Caco-2 (cell line): ENCODE data around the gene HPX. TPM values are rescaled to one million over a fixed set of nuclear protein-coding genes. Genes with fewer than 3 reads are reported as not detected.

Experiments
- BruUV-seq: library from RNA; stranded (reverse); fragments of 400-500 nt; replicated peaks from 2 replicates; lab custom pipeline; 2021; lab: Mats Ljungman, UMichigan
- CTCF ChIA-PET: fragments of 300-600 bp; sonication (Branson Sonifier 250); formaldehyde crosslinking; loops from one replicate; lab custom pipeline; 2022; ENCODE audit warnings: antibody characterized with exemption; lab: Charles Lee
- POLR2A ChIA-PET: fragments of 300-600 bp; sonication (Branson Sonifier 250); formaldehyde crosslinking; loops from one replicate; lab custom pipeline; 2022; ENCODE audit warnings: antibody characterized with exemption; lab: Charles Lee
- DNase-seq, 2 experiments: peaks; one replicate each; pipeline versions ENCODE4 v3.0.0 to v3.0.0-alpha.2; 2020 to 2022
- H3K27me3 ChIP-seq: replicated peaks from 2 replicates; pipeline ENCODE4 v1.6.0; 2011; ENCODE audit warnings: low read length; ENCODE audit not compliant: control insufficient read depth, insufficient read depth
- H3K36me3 ChIP-seq: 2 replicates; pipeline ENCODE4 v1.5.1; 2011; ENCODE audit warnings: low read length; ENCODE audit not compliant: control insufficient read depth, insufficient read depth
- H3K4me1 ChIP-seq: fragments of 250-450 bp; sonication (Bioruptor Pico); 2 replicates; pipeline ENCODE4 v1.5.1; 2020; ENCODE audit warnings: mild to moderate bottlenecking
- H3K4me3 ChIP-seq: 2 replicates; pipeline ENCODE4 v1.5.1; 2011; ENCODE audit warnings: low read depth, mild to moderate bottlenecking, control low read depth, low read length
- H3K9me3 ChIP-seq: fragments of 250-450 bp; sonication (Bioruptor Pico); 2 replicates; pipeline ENCODE4 v1.5.1; 2020; ENCODE audit warnings: mild to moderate bottlenecking, moderate library complexity
- H3K27ac Mint-ChIP-seq: one replicate; pipeline ENCODE4 v1.8.0; 2022; ENCODE audit warnings: mixed read lengths; ENCODE audit not compliant: unreplicated experiment
- H3K27me3 Mint-ChIP-seq: one replicate; pipeline ENCODE4 v1.8.0; 2022; ENCODE audit warnings: mixed read lengths; ENCODE audit not compliant: insufficient read depth, unreplicated experiment
- H3K36me3 Mint-ChIP-seq: one replicate; pipeline ENCODE4 v1.8.0; 2022; ENCODE audit warnings: mild to moderate bottlenecking, mixed read lengths; ENCODE audit not compliant: insufficient read depth, unreplicated experiment
- H3K4me1 Mint-ChIP-seq: one replicate; pipeline ENCODE4 v1.8.0; 2022; ENCODE audit warnings: low read depth, mixed read lengths; ENCODE audit not compliant: unreplicated experiment
- H3K4me3 Mint-ChIP-seq: one replicate; pipeline ENCODE4 v1.8.0; 2022; ENCODE audit warnings: mild to moderate bottlenecking, moderate library complexity, mixed read lengths; ENCODE audit not compliant: unreplicated experiment
- H3K9me3 Mint-ChIP-seq: one replicate; pipeline ENCODE4 v1.8.0; 2022; ENCODE audit warnings: mixed read lengths; ENCODE audit not compliant: unreplicated experiment
- intact Hi-C: fragments of 100-400 bp; cut with micrococcal nuclease; formaldehyde crosslinking; loops from one replicate; pipeline ENCODE4 v1.10.0; 2022; ENCODE audit not compliant: unreplicated experiment
- total RNA-seq: library from RNA; stranded (reverse); gene quantifications from 2 replicates; pipeline ENCODE4 v1.2.3, GENCODE V29; 2022
- TF ChIP-seq, protein P1 (sequence below), 2 experiments: fragments of 200-600 bp in 1 of 2; IDR thresholded peaks; 1 replicate in 1 of 2; 2 replicates in 1 of 2; pipeline versions ENCODE4 v1.5.1 to v1.8.0; 2011 to 2022; ENCODE audit warnings: antibody characterized with exemption in 1 of 2, control low read depth in 1 of 2, inconsistent platforms in 1 of 2, low read depth in 1 of 2, low read length in 1 of 2, mild to moderate bottlenecking in 1 of 2, moderate library complexity in 1 of 2; ENCODE audit not compliant: insufficient read depth in 1 of 2, severe bottlenecking in 1 of 2, unreplicated experiment in 1 of 2

The HPX gene
- total RNA-seq, 1 experiment from 2014 or later: 10.7 TPM

DNA sequence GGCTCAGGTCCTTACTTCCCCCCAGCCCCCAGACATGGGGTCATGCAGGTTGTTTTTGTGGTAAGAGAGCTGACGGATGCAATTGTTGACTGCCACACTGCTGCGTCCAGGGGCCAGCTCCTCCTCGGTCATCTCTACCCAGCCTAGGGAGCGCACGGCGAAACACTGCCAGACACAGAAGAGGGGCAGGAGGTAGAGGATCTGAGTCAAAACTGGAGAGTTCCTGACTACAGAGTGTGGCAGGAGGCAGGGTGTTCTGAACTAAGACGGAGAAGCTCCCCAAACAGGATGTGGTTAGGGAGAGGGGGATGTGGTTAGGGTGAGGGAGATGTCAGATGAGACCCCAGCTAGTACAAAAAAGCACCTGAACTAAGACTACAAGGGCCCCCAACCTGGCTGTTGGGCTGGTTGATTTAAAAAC, 38.2 kb downstream of the HPX start:
- intact Hi-C loops: no loop called here
- ChIA-PET CTCF (no interaction called here), POLR2A (no interaction called here)
- TF ChIP-seq, protein P1, sequence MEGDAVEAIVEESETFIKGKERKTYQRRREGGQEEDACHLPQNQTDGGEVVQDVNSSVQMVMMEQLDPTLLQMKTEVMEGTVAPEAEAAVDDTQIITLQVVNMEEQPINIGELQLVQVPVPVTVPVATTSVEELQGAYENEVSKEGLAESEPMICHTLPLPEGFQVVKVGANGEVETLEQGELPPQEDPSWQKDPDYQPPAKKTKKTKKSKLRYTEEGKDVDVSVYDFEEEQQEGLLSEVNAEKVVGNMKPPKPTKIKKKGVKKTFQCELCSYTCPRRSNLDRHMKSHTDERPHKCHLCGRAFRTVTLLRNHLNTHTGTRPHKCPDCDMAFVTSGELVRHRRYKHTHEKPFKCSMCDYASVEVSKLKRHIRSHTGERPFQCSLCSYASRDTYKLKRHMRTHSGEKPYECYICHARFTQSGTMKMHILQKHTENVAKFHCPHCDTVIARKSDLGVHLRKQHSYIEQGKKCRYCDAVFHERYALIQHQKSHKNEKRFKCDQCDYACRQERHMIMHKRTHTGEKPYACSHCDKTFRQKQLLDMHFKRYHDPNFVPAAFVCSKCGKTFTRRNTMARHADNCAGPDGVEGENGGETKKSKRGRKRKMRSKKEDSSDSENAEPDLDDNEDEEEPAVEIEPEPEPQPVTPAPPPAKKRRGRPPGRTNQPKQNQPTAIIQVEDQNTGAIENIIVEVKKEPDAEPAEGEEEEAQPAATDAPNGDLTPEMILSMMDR (IDR thresholded peaks at IDR 0.05; ENCODE audit: insufficient read depth in 1 of 2, low read depth in 1 of 2, low read length in 1 of 2, severe bottlenecking in 1 of 2, unreplicated experiment in 1 of 2): no peak
- BruUV-seq: no TSS peak
- peaks cover 12% of the 10 kb centered on the region for H3K36me3 Mint-ChIP-seq
- Histone ChIP-seq H3K9me3 (no peaks in the 10 kb centered on the region), H3K4me3 (no peak overlapping the region), H3K4me1 (peaks cover 61% of the 10 kb centered on the region), H3K27me3 (no peaks in the 10 kb centered on the region), H3K36me3 (peaks cover 1% of the 10 kb centered on the region; the same call in 1 of the 2 replicates)
- H3K4me1 Mint-ChIP-seq: peaks cover 63% of the 10 kb centered on the region
- H3K27ac Mint-ChIP-seq: no peak overlapping the region
- no peaks in the 10 kb centered on the region for H3K9me3 Mint-ChIP-seq
- no peak for DNase-seq
- H3K4me3 Mint-ChIP-seq: no peak overlapping the region
- H3K27me3 Mint-ChIP-seq: no peaks in the 10 kb centered on the region

DNA sequence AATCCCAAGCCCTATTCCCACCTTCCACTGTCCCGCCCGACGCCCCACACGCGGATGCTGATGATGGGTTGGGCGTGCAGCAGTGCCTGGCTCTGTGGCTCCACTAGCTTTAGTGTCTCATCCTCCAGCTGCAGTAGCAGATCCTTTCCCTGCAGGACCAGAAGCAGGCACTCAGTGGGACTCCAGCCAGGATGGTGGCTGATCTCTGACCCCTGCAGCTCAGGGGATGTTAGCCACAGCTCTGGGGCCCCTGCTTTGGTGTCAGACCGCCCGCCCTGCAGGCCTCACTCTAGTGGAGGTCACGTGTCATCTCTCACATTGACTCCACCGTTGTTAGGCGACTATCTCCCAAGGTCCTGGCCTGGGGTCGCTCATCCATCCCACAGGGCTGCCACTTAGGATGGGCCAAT, 38.7 kb downstream of the HPX start:
- H3K4me1 ChIP-seq: peaks cover 61% of the 10 kb centered on the region
- H3K27ac Mint-ChIP-seq: no peak overlapping the region
- H3K9me3 Mint-ChIP-seq: no peaks in the 10 kb centered on the region
- peaks cover 1% of the 10 kb centered on the region; the same call in 1 of the 2 replicates for H3K36me3 ChIP-seq
- no TSS peak for BruUV-seq
- TF ChIP-seq, protein P1 (IDR thresholded peaks at IDR 0.05; ENCODE audit: insufficient read depth in 1 of 2, low read depth in 1 of 2, low read length in 1 of 2, severe bottlenecking in 1 of 2, unreplicated experiment in 1 of 2): no peak
- no peaks in the 10 kb centered on the region for H3K27me3 Mint-ChIP-seq
- H3K9me3 ChIP-seq: no peaks in the 10 kb centered on the region
- DNase-seq: no peak
- H3K27me3 ChIP-seq: no peaks in the 10 kb centered on the region
- POLR2A ChIA-PET: no interaction called here
- no peak overlapping the region for H3K4me3 Mint-ChIP-seq
- intact Hi-C loops: no loop called here
- peaks cover 12% of the 10 kb centered on the region for H3K36me3 Mint-ChIP-seq
- no peak overlapping the region for H3K4me3 ChIP-seq
- H3K4me1 Mint-ChIP-seq: peaks cover 63% of the 10 kb centered on the region
- CTCF ChIA-PET: no interaction called here

GRCh38 chr11:6401464-6401863, 39.3 kb downstream of the HPX start:
- Mint-ChIP-seq H3K36me3 (peaks cover 14% of the 10 kb centered on the region), H3K27me3 (no peaks in the 10 kb centered on the region), H3K9me3 (no peaks in the 10 kb centered on the region), H3K4me1 (peaks cover 63% of the 10 kb centered on the region), H3K4me3 (no peak overlapping the region), H3K27ac (no peak overlapping the region)
- Histone ChIP-seq H3K36me3 (peaks cover 1% of the 10 kb centered on the region; the same call in 1 of the 2 replicates), H3K4me3 (no peak overlapping the region), H3K27me3 (no peaks in the 10 kb centered on the region), H3K4me1 (peaks cover 61% of the 10 kb centered on the region), H3K9me3 (no peaks in the 10 kb centered on the region)
- BruUV-seq: no TSS peak
- no peak for DNase-seq
- POLR2A ChIA-PET: no interaction called here
- TF ChIP-seq, protein P1 (IDR thresholded peaks at IDR 0.05; ENCODE audit: insufficient read depth in 1 of 2, low read depth in 1 of 2, low read length in 1 of 2, severe bottlenecking in 1 of 2, unreplicated experiment in 1 of 2): no peak
- CTCF ChIA-PET: no interaction called here
- intact Hi-C loops: no loop called here
